CD4-positive, alpha-beta T cell treated with Interleukin-15 for 1 hour (primary cell): ENCODE results near the gene ZNF493.
A peak's percentile ranks its signal among the peaks of the same experiment; 100 is the strongest.

Source experiments
- DNase-seq: peaks from one replicate; pipeline ENCODE4 v3.0.0-alpha.2; 2020

ZNF493 gene

DNA sequence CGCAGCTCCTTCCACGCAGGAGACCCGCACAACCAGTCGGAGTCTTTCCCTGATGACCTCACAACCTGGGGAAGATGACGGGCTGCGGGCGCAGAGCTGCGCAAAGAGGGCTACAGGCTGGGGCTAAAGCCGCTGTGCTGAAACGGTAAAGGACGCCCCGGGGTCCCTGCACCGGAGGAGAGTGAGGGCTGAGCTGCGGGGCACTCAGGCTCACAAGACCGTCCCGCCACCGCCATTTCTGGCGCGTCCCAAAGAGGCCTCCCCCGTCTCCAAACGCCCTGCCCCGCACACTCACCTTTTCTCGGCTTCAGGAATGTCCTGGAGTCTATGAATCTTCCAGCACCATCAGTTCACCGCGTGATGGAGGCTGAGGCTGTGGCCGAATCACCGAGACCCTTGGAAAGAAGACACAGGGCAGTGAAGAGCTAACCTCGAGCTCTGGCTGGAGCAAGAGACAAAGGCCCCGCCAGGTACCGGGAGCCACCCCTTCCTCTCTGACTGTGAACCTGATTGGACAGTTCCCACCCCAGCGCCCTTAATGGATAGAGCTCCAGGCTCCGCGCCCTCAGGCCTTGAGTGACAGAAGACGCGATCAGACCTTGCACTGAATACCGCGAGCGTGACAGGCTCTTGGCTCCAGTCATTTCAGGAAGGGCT is 66.6 kb downstream of the ZNF493 start:
- peak; percentile 27 for DNase-seq

GRCh38 chr19:21466627-21467026 is 69.7 kb downstream of the ZNF493 start:
- DNase-seq = no peak

GRCh38 chr19:21468791-21469190 is 71.9 kb downstream of the ZNF493 start:
- no peak for DNase-seq

DNA sequence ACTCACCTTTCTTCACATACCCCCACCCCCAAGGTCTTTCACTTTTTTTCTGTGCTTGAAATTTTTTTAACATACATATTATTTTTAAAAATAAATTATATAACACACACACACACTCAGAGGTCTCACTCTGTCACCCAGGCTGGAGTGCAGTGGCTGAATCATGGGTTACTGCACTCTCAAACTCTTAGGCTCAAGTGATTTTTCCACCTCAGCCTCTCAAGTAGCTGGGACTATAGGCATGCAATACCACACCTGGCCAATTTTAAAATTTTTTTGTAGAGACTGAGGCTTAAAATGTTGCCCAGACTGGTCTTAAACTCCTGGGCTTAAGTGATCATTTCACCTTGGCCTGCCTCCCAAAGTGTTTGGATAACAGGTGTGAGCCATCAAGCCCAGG is 75.6 kb downstream of the ZNF493 start:
- no peak for DNase-seq

GRCh38 chr19:21474671-21475181 is 77.8 kb downstream of the ZNF493 start:
- peak; percentile 63 for DNase-seq
